Activated naive CD8-positive, alpha-beta T cell treated with anti-CD3 and anti-CD28 coated beads, Interleukin-2, amount 10 ng/mL, durations not matched to agents 7 days and 5 days (primary cell): ENCODE measurements around the gene PRKAR1A. TPM values are rescaled to one million over a fixed set of nuclear protein-coding genes. Genes with fewer than 3 reads are reported as not detected.
A peak's percentile ranks its signal among the peaks of the same experiment; 100 is the strongest.

Source experiments
- ATAC-seq: fragments of 150-1000 bp; cut with Tn5 transposase; one replicate; pipeline ENCODE4 v1.10.0; 2021; ENCODE audit warnings: low read depth, moderate library complexity
- POLR2A ChIA-PET: fragments of 350-600 bp; sonication (Branson Sonifier 250); formaldehyde crosslinking; loops from one replicate; lab custom pipeline; 2021; ENCODE audit warnings: antibody characterized with exemption; lab: Charles Lee
- DNase-seq: peaks from one replicate; pipeline ENCODE4 v3.0.0; 2021
- H3K27ac Mint-ChIP-seq: one replicate; pipeline ENCODE4 v1.8.0; 2022; ENCODE audit warnings: mild to moderate bottlenecking, mixed read lengths
- H3K27me3 Mint-ChIP-seq: one replicate; pipeline ENCODE4 v1.8.0; 2022; ENCODE audit warnings: mild to moderate bottlenecking, moderate library complexity, mixed read lengths
- H3K36me3 Mint-ChIP-seq: one replicate; pipeline ENCODE4 v1.8.0; 2021; ENCODE audit warnings: mild to moderate bottlenecking, mixed read lengths
- H3K4me1 Mint-ChIP-seq: one replicate; pipeline ENCODE4 v1.8.0; 2021; ENCODE audit warnings: mixed read lengths
- H3K4me3 Mint-ChIP-seq: one replicate; pipeline ENCODE4 v1.8.0; 2022; ENCODE audit warnings: mild to moderate bottlenecking, moderate library complexity, mixed read lengths
- H3K9me3 Mint-ChIP-seq: one replicate; pipeline ENCODE4 v1.8.0; 2021; ENCODE audit warnings: mixed read lengths
- total RNA-seq, 2 experiments: library from RNA; stranded (reverse); gene quantifications; one replicate each; pipeline ENCODE4 v1.2.3, GENCODE V29; 2021

PRKAR1A gene
- total RNA-seq, 2 experiments from 2014 or later: 208 to 226 TPM

- ATAC-seq (no peak), DNase-seq (no peak)
- Mint-ChIP-seq H3K4me1 (peaks cover 13% of the 10 kb centered on the region), H3K36me3 (no peaks in the 10 kb centered on the region), H3K9me3 (no peaks in the 10 kb centered on the region), H3K27ac (no peak overlapping the region), H3K27me3 (peaks cover 44% of the 10 kb centered on the region), H3K4me3 (no peak overlapping the region)
- POLR2A ChIA-PET: no interaction called here
These were observed 80.7 kb downstream of the PRKAR1A start for GRCh38 chr17:68592682-68593641.

- H3K4me1 Mint-ChIP-seq: peaks cover 13% of the 10 kb centered on the region
- no peak overlapping the region for H3K27ac Mint-ChIP-seq
- H3K27me3 Mint-ChIP-seq: peaks cover 60% of the 10 kb centered on the region
- no peaks in the 10 kb centered on the region for H3K36me3 Mint-ChIP-seq
- ATAC-seq (no peak), DNase-seq (no peak)
- H3K9me3 Mint-ChIP-seq: no peaks in the 10 kb centered on the region
- POLR2A ChIA-PET: no interaction called here
- no peak overlapping the region for H3K4me3 Mint-ChIP-seq
These were observed 82.3 kb downstream of the PRKAR1A start for GRCh38 chr17:68594552-68594951.

- Mint-ChIP-seq H3K9me3 (no peaks in the 10 kb centered on the region), H3K4me1 (peaks cover 16% of the 10 kb centered on the region), H3K36me3 (no peaks in the 10 kb centered on the region), H3K27ac (no peak overlapping the region), H3K27me3 (peaks cover 65% of the 10 kb centered on the region), H3K4me3 (no peak overlapping the region)
- DNase-seq (no peak), ATAC-seq (no peak)
- POLR2A ChIA-PET: no interaction called here
These were observed 83.3 kb downstream of the PRKAR1A start for GRCh38 chr17:68595496-68595895.

- DNase-seq: no peak
- Mint-ChIP-seq H3K9me3 (no peaks in the 10 kb centered on the region), H3K36me3 (no peaks in the 10 kb centered on the region), H3K4me1 (peaks cover 16% of the 10 kb centered on the region), H3K27me3 (peaks cover 65% of the 10 kb centered on the region), H3K27ac (no peak overlapping the region), H3K4me3 (no peak overlapping the region)
- ATAC-seq: no peak
- POLR2A ChIA-PET: no interaction called here
These were observed 83.8 kb downstream of the PRKAR1A start for GRCh38 chr17:68595986-68596385.

GRCh38 chr17:68596411-68596945, 84.2 kb downstream of the PRKAR1A start:
- DNase-seq (no peak), ATAC-seq (no peak)
- peaks cover 16% of the 10 kb centered on the region for H3K4me1 Mint-ChIP-seq
- no peak overlapping the region for H3K27ac Mint-ChIP-seq
- H3K4me3 Mint-ChIP-seq: no peak overlapping the region
- POLR2A ChIA-PET: no interaction called here
- peaks cover 62% of the 10 kb centered on the region for H3K27me3 Mint-ChIP-seq
- H3K36me3 Mint-ChIP-seq: no peaks in the 10 kb centered on the region
- no peaks in the 10 kb centered on the region for H3K9me3 Mint-ChIP-seq

- DNase-seq (no peak), ATAC-seq (no peak)
- Mint-ChIP-seq H3K4me1 (peaks cover 16% of the 10 kb centered on the region), H3K27ac (no peak overlapping the region), H3K36me3 (no peaks in the 10 kb centered on the region), H3K27me3 (peaks cover 69% of the 10 kb centered on the region), H3K9me3 (no peaks in the 10 kb centered on the region), H3K4me3 (no peak overlapping the region)
- POLR2A ChIA-PET: interaction anchor here (0.7 kb wide), 1 partner anchor 611 kb away, joined by 3 read pairs; no protein-coding TSS in a partner anchor
These were observed 85.8 kb downstream of the PRKAR1A start for GRCh38 chr17:68598074-68598473.

- Mint-ChIP-seq H3K27ac (no peak overlapping the region), H3K4me1 (peaks cover 16% of the 10 kb centered on the region), H3K36me3 (no peaks in the 10 kb centered on the region), H3K4me3 (no peak overlapping the region), H3K9me3 (no peaks in the 10 kb centered on the region), H3K27me3 (peaks cover 69% of the 10 kb centered on the region)
- POLR2A ChIA-PET: no interaction called here
- no peak for ATAC-seq
- DNase-seq: no peak
These were observed 86.3 kb downstream of the PRKAR1A start for GRCh38 chr17:68598545-68598961.

GRCh38 chr17:68599091-68599490, 86.9 kb downstream of the PRKAR1A start:
- Mint-ChIP-seq H3K27me3 (peaks cover 68% of the 10 kb centered on the region), H3K4me1 (peaks cover 16% of the 10 kb centered on the region), H3K4me3 (no peak overlapping the region), H3K27ac (no peak overlapping the region), H3K9me3 (no peaks in the 10 kb centered on the region), H3K36me3 (no peaks in the 10 kb centered on the region)
- DNase-seq (no peak), ATAC-seq (no peak)
- POLR2A ChIA-PET: no interaction called here

GRCh38 chr17:68599552-68600066, 87.4 kb downstream of the PRKAR1A start:
- peaks cover 16% of the 10 kb centered on the region for H3K4me1 Mint-ChIP-seq
- POLR2A ChIA-PET: no interaction called here
- no peak for ATAC-seq

GRCh38 chr17:68600067-68600930, 88.1 kb downstream of the PRKAR1A start:
- POLR2A ChIA-PET: no interaction called here
- Mint-ChIP-seq H3K4me3 (peak overlapping the region; percentile 67), H3K4me1 (peaks cover 14% of the 10 kb centered on the region)

More at GRCh38 chr17:68599552-68600066, 87.4 kb downstream of the PRKAR1A start:
- Mint-ChIP-seq H3K36me3 (no peaks in the 10 kb centered on the region), H3K9me3 (no peaks in the 10 kb centered on the region), H3K27me3 (peaks cover 68% of the 10 kb centered on the region), H3K4me3 (peak overlapping the region; percentile 67), H3K27ac (no peak overlapping the region)
- no peak for DNase-seq

More at GRCh38 chr17:68600067-68600930, 88.1 kb downstream of the PRKAR1A start:
- ATAC-seq: peak; percentile 67
- Mint-ChIP-seq H3K27me3 (peaks cover 67% of the 10 kb centered on the region), H3K36me3 (no peaks in the 10 kb centered on the region), H3K27ac (no peak overlapping the region), H3K9me3 (no peaks in the 10 kb centered on the region)
- peak; percentile 54 for DNase-seq
